Measurements from ENCODE around the gene COA1. TPM values are rescaled to one million over a fixed set of nuclear protein-coding genes. Genes with fewer than 3 reads are reported as not detected.
A peak's percentile ranks its signal among the peaks of the same experiment; 100 is the strongest.

The COA1 gene
- total and polyA plus RNA-seq, 9 of the 15 experiments (the other 6 are each of a cell fraction or from before 2014, with no cell fraction given), result 98.9 to 463 (median 181) TPM

DNA sequence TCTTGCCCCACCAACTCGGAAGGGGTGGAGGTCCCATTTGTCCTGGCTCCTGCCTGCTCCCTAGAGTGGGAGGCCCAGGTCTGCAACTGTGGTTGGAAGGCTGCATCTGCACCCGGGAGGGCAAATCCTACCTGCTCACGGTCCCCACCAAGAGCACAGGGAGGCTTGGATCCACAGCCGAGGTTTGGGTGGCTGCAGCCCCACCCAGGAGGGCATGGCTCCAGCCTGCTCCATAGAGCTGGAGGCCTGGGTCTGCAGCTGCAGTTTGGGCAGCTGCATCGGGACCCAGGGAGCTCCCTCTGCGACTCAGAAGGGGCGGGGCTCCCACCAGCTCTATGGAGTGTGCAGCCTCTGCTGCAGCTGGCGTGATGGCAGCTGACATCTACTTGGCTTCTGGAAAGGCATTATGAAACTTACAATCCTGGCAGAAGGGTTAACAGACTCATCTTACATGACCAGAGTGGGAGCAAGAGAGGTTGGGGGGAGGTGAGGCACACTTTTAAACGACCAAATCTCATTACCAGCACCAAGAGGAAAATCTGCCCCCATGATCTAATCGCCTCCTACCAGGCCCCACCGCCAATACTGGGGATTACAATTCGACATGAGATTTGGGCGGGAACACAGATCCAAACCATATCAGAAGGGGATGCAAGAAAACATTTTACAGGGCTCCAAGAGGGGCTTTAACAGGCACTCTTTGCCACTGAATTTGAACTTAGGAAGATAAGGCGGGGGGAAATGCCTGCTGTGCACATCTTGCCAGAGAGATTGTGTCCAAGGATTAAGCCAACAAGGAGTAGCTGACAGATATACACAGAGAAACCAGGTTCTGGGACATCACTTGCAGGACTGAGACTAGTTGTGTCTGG, 20.9 kb upstream of the COA1 start (continued):
- TF ChIP-seq, protein P1, sequence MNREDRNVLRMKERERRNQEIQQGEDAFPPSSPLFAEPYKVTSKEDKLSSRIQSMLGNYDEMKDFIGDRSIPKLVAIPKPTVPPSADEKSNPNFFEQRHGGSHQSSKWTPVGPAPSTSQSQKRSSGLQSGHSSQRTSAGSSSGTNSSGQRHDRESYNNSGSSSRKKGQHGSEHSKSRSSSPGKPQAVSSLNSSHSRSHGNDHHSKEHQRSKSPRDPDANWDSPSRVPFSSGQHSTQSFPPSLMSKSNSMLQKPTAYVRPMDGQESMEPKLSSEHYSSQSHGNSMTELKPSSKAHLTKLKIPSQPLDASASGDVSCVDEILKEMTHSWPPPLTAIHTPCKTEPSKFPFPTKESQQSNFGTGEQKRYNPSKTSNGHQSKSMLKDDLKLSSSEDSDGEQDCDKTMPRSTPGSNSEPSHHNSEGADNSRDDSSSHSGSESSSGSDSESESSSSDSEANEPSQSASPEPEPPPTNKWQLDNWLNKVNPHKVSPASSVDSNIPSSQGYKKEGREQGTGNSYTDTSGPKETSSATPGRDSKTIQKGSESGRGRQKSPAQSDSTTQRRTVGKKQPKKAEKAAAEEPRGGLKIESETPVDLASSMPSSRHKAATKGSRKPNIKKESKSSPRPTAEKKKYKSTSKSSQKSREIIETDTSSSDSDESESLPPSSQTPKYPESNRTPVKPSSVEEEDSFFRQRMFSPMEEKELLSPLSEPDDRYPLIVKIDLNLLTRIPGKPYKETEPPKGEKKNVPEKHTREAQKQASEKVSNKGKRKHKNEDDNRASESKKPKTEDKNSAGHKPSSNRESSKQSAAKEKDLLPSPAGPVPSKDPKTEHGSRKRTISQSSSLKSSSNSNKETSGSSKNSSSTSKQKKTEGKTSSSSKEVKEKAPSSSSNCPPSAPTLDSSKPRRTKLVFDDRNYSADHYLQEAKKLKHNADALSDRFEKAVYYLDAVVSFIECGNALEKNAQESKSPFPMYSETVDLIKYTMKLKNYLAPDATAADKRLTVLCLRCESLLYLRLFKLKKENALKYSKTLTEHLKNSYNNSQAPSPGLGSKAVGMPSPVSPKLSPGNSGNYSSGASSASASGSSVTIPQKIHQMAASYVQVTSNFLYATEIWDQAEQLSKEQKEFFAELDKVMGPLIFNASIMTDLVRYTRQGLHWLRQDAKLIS (CRISPR knock-in tag; IDR thresholded peaks at IDR 0.05), result no peak
- TF ChIP-seq, protein P2, sequence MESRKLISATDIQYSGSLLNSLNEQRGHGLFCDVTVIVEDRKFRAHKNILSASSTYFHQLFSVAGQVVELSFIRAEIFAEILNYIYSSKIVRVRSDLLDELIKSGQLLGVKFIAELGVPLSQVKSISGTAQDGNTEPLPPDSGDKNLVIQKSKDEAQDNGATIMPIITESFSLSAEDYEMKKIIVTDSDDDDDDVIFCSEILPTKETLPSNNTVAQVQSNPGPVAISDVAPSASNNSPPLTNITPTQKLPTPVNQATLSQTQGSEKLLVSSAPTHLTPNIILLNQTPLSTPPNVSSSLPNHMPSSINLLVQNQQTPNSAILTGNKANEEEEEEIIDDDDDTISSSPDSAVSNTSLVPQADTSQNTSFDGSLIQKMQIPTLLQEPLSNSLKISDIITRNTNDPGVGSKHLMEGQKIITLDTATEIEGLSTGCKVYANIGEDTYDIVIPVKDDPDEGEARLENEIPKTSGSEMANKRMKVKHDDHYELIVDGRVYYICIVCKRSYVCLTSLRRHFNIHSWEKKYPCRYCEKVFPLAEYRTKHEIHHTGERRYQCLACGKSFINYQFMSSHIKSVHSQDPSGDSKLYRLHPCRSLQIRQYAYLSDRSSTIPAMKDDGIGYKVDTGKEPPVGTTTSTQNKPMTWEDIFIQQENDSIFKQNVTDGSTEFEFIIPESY (CRISPR knock-in tag; IDR thresholded peaks at IDR 0.05), result no peak
- TF ChIP-seq ZNF165 (CRISPR knock-in tag; IDR thresholded peaks at IDR 0.05; ENCODE audit: borderline replicate concordance) (no peak), ZNF347 (CRISPR knock-in tag; IDR thresholded peaks at IDR 0.05; ENCODE audit: low read depth) (no peak), ZKSCAN8 (CRISPR knock-in tag; IDR thresholded peaks at IDR 0.05) (no peak), KAT2B (IDR thresholded peaks at IDR 0.05; ENCODE audit: low read depth, low read length) (no peak), POLR3A (IDR thresholded peaks at IDR 0.05; ENCODE audit: borderline replicate concordance, extremely low read depth, insufficient read depth, insufficient read length) (no peak), NR3C1 (CRISPR knock-in tag; IDR thresholded peaks at IDR 0.05) (no peak), SOX6 (IDR thresholded peaks at IDR 0.05) (peak; percentile 36; the same call in 1 of the 2 replicates), STAT5A (IDR thresholded peaks at IDR 0.05; ENCODE audit: borderline replicate concordance, low read length) (peak; percentile 54), NFYB (IDR thresholded peaks at IDR 0.05; ENCODE audit: extremely low read depth, insufficient read length) (no peak), SMARCB1 (IDR thresholded peaks at IDR 0.05; ENCODE audit: insufficient read length, low read depth) (no peak), SNRNP70 (optimal IDR thresholded peaks at IDR 0.05; ENCODE audit: low read depth, low read length) (no peak), CHCHD3 (CRISPR knock-in tag; IDR thresholded peaks at IDR 0.05) (no peak), NBN (IDR thresholded peaks at IDR 0.05; ENCODE audit: low read depth) (peak; percentile 27; the same call in 1 of the 2 replicates)
- TF ChIP-seq, protein P3, sequence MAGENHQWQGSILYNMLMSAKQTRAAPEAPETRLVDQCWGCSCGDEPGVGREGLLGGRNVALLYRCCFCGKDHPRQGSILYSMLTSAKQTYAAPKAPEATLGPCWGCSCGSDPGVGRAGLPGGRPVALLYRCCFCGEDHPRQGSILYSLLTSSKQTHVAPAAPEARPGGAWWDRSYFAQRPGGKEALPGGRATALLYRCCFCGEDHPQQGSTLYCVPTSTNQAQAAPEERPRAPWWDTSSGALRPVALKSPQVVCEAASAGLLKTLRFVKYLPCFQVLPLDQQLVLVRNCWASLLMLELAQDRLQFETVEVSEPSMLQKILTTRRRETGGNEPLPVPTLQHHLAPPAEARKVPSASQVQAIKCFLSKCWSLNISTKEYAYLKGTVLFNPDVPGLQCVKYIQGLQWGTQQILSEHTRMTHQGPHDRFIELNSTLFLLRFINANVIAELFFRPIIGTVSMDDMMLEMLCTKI (IDR thresholded peaks at IDR 0.05; ENCODE audit: partially characterized antibody), result no peak
- TF ChIP-seq, protein P4, sequence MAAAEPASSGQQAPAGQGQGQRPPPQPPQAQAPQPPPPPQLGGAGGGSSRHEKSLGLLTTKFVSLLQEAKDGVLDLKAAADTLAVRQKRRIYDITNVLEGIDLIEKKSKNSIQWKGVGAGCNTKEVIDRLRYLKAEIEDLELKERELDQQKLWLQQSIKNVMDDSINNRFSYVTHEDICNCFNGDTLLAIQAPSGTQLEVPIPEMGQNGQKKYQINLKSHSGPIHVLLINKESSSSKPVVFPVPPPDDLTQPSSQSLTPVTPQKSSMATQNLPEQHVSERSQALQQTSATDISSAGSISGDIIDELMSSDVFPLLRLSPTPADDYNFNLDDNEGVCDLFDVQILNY (CRISPR knock-in tag; IDR thresholded peaks at IDR 0.05), result no peak
- TF ChIP-seq, protein P5, sequence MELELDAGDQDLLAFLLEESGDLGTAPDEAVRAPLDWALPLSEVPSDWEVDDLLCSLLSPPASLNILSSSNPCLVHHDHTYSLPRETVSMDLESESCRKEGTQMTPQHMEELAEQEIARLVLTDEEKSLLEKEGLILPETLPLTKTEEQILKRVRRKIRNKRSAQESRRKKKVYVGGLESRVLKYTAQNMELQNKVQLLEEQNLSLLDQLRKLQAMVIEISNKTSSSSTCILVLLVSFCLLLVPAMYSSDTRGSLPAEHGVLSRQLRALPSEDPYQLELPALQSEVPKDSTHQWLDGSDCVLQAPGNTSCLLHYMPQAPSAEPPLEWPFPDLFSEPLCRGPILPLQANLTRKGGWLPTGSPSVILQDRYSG (tag; conservative IDR thresholded peaks at IDR 0.05; ENCODE audit: low read depth), result 0 out of 2 replicates have a peak, but pooled peaks have one; percentile 17
